Measurements from ENCODE around the gene DNMT3L. TPM values are rescaled to one million over a fixed set of nuclear protein-coding genes. Genes with fewer than 3 reads are reported as not detected.
"Not testable (repeated sequence)": the region's sequence is repeated elsewhere in the genome, so short reads cannot be mapped to it uniquely, and the experiment has no call there.

DNMT3L gene
- total and polyA plus RNA-seq, 9 donors = not detected

GRCh38 chr21:44211574-44211973 is 50.1 kb downstream of the DNMT3L start:
- not testable (repeated sequence) for H3K4me3 ChIP-seq (ENCODE audit: low read length); H3K36me3 ChIP-seq (ENCODE audit: control insufficient read depth, insufficient read depth, low read length)
- no CpG with 5 or more reads among the region's 3 CpGs for WGBS (ENCODE audit: insufficient coverage)

GRCh38 chr21:44207860-44208646 is 53.6 kb downstream of the DNMT3L start:
- H3K9me3 ChIP-seq (replicated peaks; ENCODE audit: control insufficient read depth, low read depth, low read length); H3K36me3 ChIP-seq (ENCODE audit: control insufficient read depth, insufficient read depth, low read length); DNase-seq; H3K27ac ChIP-seq (ENCODE audit: low read length); H3K4me1 ChIP-seq (ENCODE audit: control insufficient read depth, insufficient read depth, low read length); H3K27me3 ChIP-seq (ENCODE audit: control insufficient read depth, insufficient read depth, low read length); H3K4me3 ChIP-seq (ENCODE audit: low read length): not testable (repeated sequence)
- WGBS (ENCODE audit: insufficient coverage) = no CpG with 5 or more reads among the region's 15 CpGs

More at GRCh38 chr21:44211574-44211973, 50.1 kb downstream of the DNMT3L start:
- not testable (repeated sequence) for H3K27ac ChIP-seq (ENCODE audit: low read length); DNase-seq; H3K4me1 ChIP-seq (ENCODE audit: control insufficient read depth, insufficient read depth, low read length); H3K9me3 ChIP-seq (replicated peaks; ENCODE audit: control insufficient read depth, low read depth, low read length); H3K27me3 ChIP-seq (ENCODE audit: control insufficient read depth, insufficient read depth, low read length)

- not testable (repeated sequence) for DNase-seq; H3K4me1 ChIP-seq (ENCODE audit: control insufficient read depth, insufficient read depth, low read length); H3K9me3 ChIP-seq (replicated peaks; ENCODE audit: control insufficient read depth, low read depth, low read length); H3K27me3 ChIP-seq (ENCODE audit: control insufficient read depth, insufficient read depth, low read length); H3K36me3 ChIP-seq (ENCODE audit: control insufficient read depth, insufficient read depth, low read length); H3K4me3 ChIP-seq (ENCODE audit: low read length); H3K27ac ChIP-seq (ENCODE audit: low read length)
- no CpG with 5 or more reads among the region's 33 CpGs for WGBS (ENCODE audit: insufficient coverage)
Measured at GRCh38 chr21:44206698-44207676, 54.7 kb downstream of the DNMT3L start.

GRCh38 chr21:44206187-44206586 is 55.5 kb downstream of the DNMT3L start:
- H3K4me3 ChIP-seq (ENCODE audit: low read length); DNase-seq; H3K36me3 ChIP-seq (ENCODE audit: control insufficient read depth, insufficient read depth, low read length); H3K4me1 ChIP-seq (ENCODE audit: control insufficient read depth, insufficient read depth, low read length); H3K27ac ChIP-seq (ENCODE audit: low read length); H3K9me3 ChIP-seq (replicated peaks; ENCODE audit: control insufficient read depth, low read depth, low read length); H3K27me3 ChIP-seq (ENCODE audit: control insufficient read depth, insufficient read depth, low read length): not testable (repeated sequence)
- no CpG with 5 or more reads among the region's 24 CpGs for WGBS (ENCODE audit: insufficient coverage)

GRCh38 chr21:44202590-44203299 is 59.0 kb downstream of the DNMT3L start:
- WGBS (ENCODE audit: insufficient coverage) = no CpG with 5 or more reads among the region's 30 CpGs
- DNase-seq; H3K9me3 ChIP-seq (replicated peaks; ENCODE audit: control insufficient read depth, low read depth, low read length); H3K27ac ChIP-seq (ENCODE audit: low read length); H3K27me3 ChIP-seq (ENCODE audit: control insufficient read depth, insufficient read depth, low read length); H3K36me3 ChIP-seq (ENCODE audit: control insufficient read depth, insufficient read depth, low read length); H3K4me1 ChIP-seq (ENCODE audit: control insufficient read depth, insufficient read depth, low read length); H3K4me3 ChIP-seq (ENCODE audit: low read length): not testable (repeated sequence)

- WGBS (ENCODE audit: insufficient coverage) = 80% methylated on average over 1 of the region's 11 CpGs
- not testable (repeated sequence) for H3K27ac ChIP-seq (ENCODE audit: low read length); H3K4me3 ChIP-seq (ENCODE audit: low read length); H3K27me3 ChIP-seq (ENCODE audit: control insufficient read depth, insufficient read depth, low read length); H3K4me1 ChIP-seq (ENCODE audit: control insufficient read depth, insufficient read depth, low read length); DNase-seq; H3K36me3 ChIP-seq (ENCODE audit: control insufficient read depth, insufficient read depth, low read length); H3K9me3 ChIP-seq (replicated peaks; ENCODE audit: control insufficient read depth, low read depth, low read length)
Measured at GRCh38 chr21:44199997-44200396, 61.7 kb downstream of the DNMT3L start.

- DNase-seq = no peak
- Histone ChIP-seq H3K36me3 (ENCODE audit: control insufficient read depth, insufficient read depth, low read length) (no peaks in the 10 kb centered on the region), H3K9me3 (replicated peaks; ENCODE audit: control insufficient read depth, low read depth, low read length) (no peaks in the 10 kb centered on the region), H3K27me3 (ENCODE audit: control insufficient read depth, insufficient read depth, low read length) (no peaks in the 10 kb centered on the region), H3K4me1 (ENCODE audit: control insufficient read depth, insufficient read depth, low read length) (no peaks in the 10 kb centered on the region), H3K4me3 (ENCODE audit: low read length) (no peak overlapping the region), H3K27ac (ENCODE audit: low read length) (no peak overlapping the region)
- 76% methylated on average over 4 of the region's 15 CpGs for WGBS (ENCODE audit: insufficient coverage)
Measured at GRCh38 chr21:44199448-44199847, 62.2 kb downstream of the DNMT3L start.

GRCh38 chr21:44197156-44197516 is 64.6 kb downstream of the DNMT3L start:
- not testable (repeated sequence) for H3K27me3 ChIP-seq (ENCODE audit: control insufficient read depth, insufficient read depth, low read length); H3K4me3 ChIP-seq (ENCODE audit: low read length); H3K27ac ChIP-seq (ENCODE audit: low read length); H3K9me3 ChIP-seq (replicated peaks; ENCODE audit: control insufficient read depth, low read depth, low read length); DNase-seq; H3K36me3 ChIP-seq (ENCODE audit: control insufficient read depth, insufficient read depth, low read length); H3K4me1 ChIP-seq (ENCODE audit: control insufficient read depth, insufficient read depth, low read length)
- no CpG with 5 or more reads among the region's 21 CpGs for WGBS (ENCODE audit: insufficient coverage)

All from muscle of leg (tissue), 11 donors.